HepG2 (cell line): Measurements from ENCODE around the gene CATSPERE. TPM values are rescaled to one million over a fixed set of nuclear protein-coding genes. Genes with fewer than 3 reads are reported as not detected.
A peak's percentile ranks its signal among the peaks of the same experiment; 100 is the strongest.

Experiments used
- ATM ChIP-seq: fragments of 450-650 bp; IDR thresholded peaks from 2 replicates; pipeline ENCODE4 v1.7.1; 2017; ENCODE audit warnings: mild to moderate bottlenecking, borderline replicate concordance
- HNF4G ChIP-seq, 2 experiments: sonication (generic) in 1 of 2; formaldehyde crosslinking in 1 of 2; IDR thresholded peaks; 2 replicates each; pipeline versions ENCODE4 v1.4.0 to v1.6.1; 2011 to 2020; ENCODE audit warnings: borderline replicate concordance in 2 of 2, low read depth in 2 of 2, mild to moderate bottlenecking in 2 of 2, low read length in 1 of 2, missing genetic modification reagents in 1 of 2, moderate library complexity in 1 of 2
- IRF2 ChIP-seq: IDR thresholded peaks from 2 replicates; pipeline ENCODE4 v1.6.1; 2018; ENCODE audit warnings: missing genetic modification reagents, missing compliant biosample characterization
- LCORL ChIP-seq, 2 experiments: fragments of 450-650 bp in 1 of 2; sonication (generic) in 1 of 2; formaldehyde crosslinking in 1 of 2; IDR thresholded peaks; 2 replicates each; pipeline versions ENCODE4 v1.5.0 to v1.6.1; 2017 to 2020; ENCODE audit warnings: antibody characterized with exemption in 1 of 2, missing genetic modification reagents in 1 of 2
- MYNN ChIP-seq: sonication (generic); formaldehyde crosslinking; IDR thresholded peaks from 2 replicates; pipeline ENCODE4 v1.4.0; 2020; ENCODE audit warnings: mild to moderate bottlenecking, low read depth, missing genetic modification reagents
- NONO ChIP-seq, 2 experiments: fragments of 450-650 bp in 1 of 2; sonication (generic) in 1 of 2; formaldehyde crosslinking in 1 of 2; IDR thresholded peaks in 1 of 2; conservative IDR thresholded peaks in 1 of 2; 2 replicates each; pipeline versions ENCODE4 v1.6.1 to v1.8.0; 2017 to 2022; ENCODE audit warnings: mild to moderate bottlenecking in 1 of 2, missing genetic modification reagents in 1 of 2, moderate library complexity in 1 of 2
- PHF21A ChIP-seq: sonication (generic); formaldehyde crosslinking; IDR thresholded peaks from 2 replicates; pipeline ENCODE4 v1.5.0; 2020; ENCODE audit warnings: mild to moderate bottlenecking, missing genetic modification reagents
- PITX1 ChIP-seq: sonication (generic); formaldehyde crosslinking; IDR thresholded peaks from 2 replicates; pipeline ENCODE4 v1.5.1; 2020; ENCODE audit warnings: mild to moderate bottlenecking, missing genetic modification reagents
- PRMT3 ChIP-seq: sonication (generic); formaldehyde crosslinking; IDR thresholded peaks from 2 replicates; pipeline ENCODE4 v1.8.1; 2022; ENCODE audit warnings: low read depth, mild to moderate bottlenecking, moderate library complexity, missing genetic modification reagents, borderline replicate concordance
- THAP11 ChIP-seq: IDR thresholded peaks from 2 replicates; pipeline ENCODE4 v1.6.1; 2016; ENCODE audit warnings: missing biosample characterization, missing genetic modification reagents
- YEATS4 ChIP-seq: sonication (generic); formaldehyde crosslinking; IDR thresholded peaks from 2 replicates; pipeline ENCODE4 v1.4.0; 2020; ENCODE audit warnings: missing genetic modification reagents, borderline replicate concordance
- ZNF121 ChIP-seq: sonication (generic); formaldehyde crosslinking; IDR thresholded peaks from 2 replicates; pipeline ENCODE4 v1.5.0; 2020; ENCODE audit warnings: mild to moderate bottlenecking, missing genetic modification reagents
- ZNF816 ChIP-seq: sonication (generic); formaldehyde crosslinking; IDR thresholded peaks from 2 replicates; pipeline ENCODE4 v1.8.0; 2022; ENCODE audit warnings: missing genetic modification reagents, mild to moderate bottlenecking, borderline replicate concordance
- ZNF841 ChIP-seq: sonication (generic); formaldehyde crosslinking; IDR thresholded peaks from 2 replicates; pipeline ENCODE4 v1.8.1; 2023; ENCODE audit warnings: missing genetic modification reagents, borderline replicate concordance
- polyA plus RNA-seq, 8 experiments: library from polyadenylated mRNA; depleted of rRNA in 3 of 8; stranded (reverse) in 7 of 8; unstranded in 1 of 8; fragments of >200 nt; fragmentation: Illumina TruSeq in 4 of 8; extraction: Trizol in 4 of 8; gene quantifications; 2 replicates each; pipeline versions ENCODE4 v1.2.1 to v1.2.3, GENCODE V29; 2011 to 2016; ENCODE audit warnings: low read depth in 4 of 8, missing spikeins in 1 of 8, mixed read lengths in 1 of 8; ENCODE audit not compliant: insufficient read depth in 1 of 8
- total RNA-seq, 5 experiments: library from RNA; depleted of rRNA; stranded (reverse); fragments of >200 nt; fragmentation: Illumina TruSeq; extraction: Trizol; gene quantifications; 2 replicates each; pipeline ENCODE4 v1.2.3, GENCODE V29; 2016; ENCODE audit warnings: low read depth in 1 of 5
- TF ChIP-seq, protein P1 (sequence below): sonication (generic); formaldehyde crosslinking; IDR thresholded peaks from 2 replicates; pipeline ENCODE4 v1.5.1; 2020; ENCODE audit warnings: missing genetic modification reagents, mild to moderate bottlenecking, borderline replicate concordance
- TF ChIP-seq, protein P2 (sequence below), 2 experiments: sonication (generic) in 1 of 2; formaldehyde crosslinking in 1 of 2; IDR thresholded peaks; 2 replicates each; pipeline versions ENCODE4 v1.4.0 to v1.6.1; 2018 to 2020; ENCODE audit warnings: missing genetic modification reagents in 2 of 2, borderline replicate concordance in 1 of 2, low read depth in 1 of 2, mild to moderate bottlenecking in 1 of 2, missing biosample characterization in 1 of 2
- TF ChIP-seq, protein P3 (sequence below): IDR thresholded peaks from 2 replicates; pipeline ENCODE4 v1.6.1; 2016; ENCODE audit warnings: low read depth, missing genetic modification reagents, missing compliant biosample characterization

The CATSPERE gene
- total and polyA plus RNA-seq, 2 of the 13 experiments (the other 11 are each of a cell fraction or from before 2014, with no cell fraction given) = 0.34 to 0.51 TPM

DNA sequence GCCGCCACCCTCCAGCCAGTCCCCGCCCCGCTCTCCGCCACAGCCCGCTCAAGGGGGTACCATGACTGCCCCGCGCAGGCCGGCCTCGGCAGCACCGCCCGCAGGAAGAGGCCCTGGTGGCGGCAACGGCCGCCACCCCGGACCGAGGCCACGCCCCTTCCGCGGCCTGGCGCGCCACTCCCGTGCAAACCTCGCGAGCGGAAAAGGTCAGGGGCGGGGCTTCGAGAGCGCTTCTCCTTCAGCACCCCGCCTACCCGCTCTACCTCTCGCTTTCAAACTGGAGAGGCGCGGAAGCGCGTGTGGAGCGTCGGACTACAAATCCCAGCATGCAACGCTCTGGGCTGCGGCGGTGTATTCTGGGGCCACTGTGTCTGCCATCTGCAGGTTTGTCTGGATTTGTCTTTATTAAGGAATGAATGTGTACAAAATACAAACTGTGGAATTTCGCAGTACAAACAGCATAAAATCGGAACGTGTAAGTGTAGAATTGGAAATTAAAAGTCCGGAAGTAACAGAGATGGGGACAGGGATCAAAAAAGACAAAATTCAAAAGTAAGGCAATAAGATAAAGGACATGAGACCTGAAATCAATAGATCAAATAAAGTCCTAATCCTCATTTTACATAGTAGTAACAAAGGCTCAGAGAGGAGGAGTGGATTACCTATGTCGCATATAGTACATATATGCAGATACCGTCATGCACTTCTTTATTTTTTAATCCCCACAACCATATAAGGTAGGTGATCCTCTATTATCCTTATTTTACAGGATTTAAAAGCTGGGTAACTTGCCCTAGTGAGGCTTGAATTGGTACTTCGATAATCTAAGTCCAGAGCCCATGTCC is 8.9 kb upstream of the CATSPERE start (continued):
- TF ChIP-seq, protein P1, sequence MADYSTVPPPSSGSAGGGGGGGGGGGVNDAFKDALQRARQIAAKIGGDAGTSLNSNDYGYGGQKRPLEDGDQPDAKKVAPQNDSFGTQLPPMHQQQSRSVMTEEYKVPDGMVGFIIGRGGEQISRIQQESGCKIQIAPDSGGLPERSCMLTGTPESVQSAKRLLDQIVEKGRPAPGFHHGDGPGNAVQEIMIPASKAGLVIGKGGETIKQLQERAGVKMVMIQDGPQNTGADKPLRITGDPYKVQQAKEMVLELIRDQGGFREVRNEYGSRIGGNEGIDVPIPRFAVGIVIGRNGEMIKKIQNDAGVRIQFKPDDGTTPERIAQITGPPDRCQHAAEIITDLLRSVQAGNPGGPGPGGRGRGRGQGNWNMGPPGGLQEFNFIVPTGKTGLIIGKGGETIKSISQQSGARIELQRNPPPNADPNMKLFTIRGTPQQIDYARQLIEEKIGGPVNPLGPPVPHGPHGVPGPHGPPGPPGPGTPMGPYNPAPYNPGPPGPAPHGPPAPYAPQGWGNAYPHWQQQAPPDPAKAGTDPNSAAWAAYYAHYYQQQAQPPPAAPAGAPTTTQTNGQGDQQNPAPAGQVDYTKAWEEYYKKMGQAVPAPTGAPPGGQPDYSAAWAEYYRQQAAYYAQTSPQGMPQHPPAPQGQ (CRISPR knock-in tag) = no peak
- TF ChIP-seq NONO (IDR thresholded peaks at IDR 0.05) (no peak), NONO (CRISPR knock-in tag; conservative IDR thresholded peaks at IDR 0.05) (peak; percentile 0; the same call in 1 of the 2 replicates), IRF2 (peak; percentile 85), ZNF121 (CRISPR knock-in tag) (no peak), HNF4G (IDR thresholded peaks at IDR 0.05; ENCODE audit: borderline replicate concordance, low read depth, low read length) (no peak), HNF4G (CRISPR knock-in tag; IDR thresholded peaks at IDR 0.05; ENCODE audit: borderline replicate concordance, low read depth) (no peak), MYNN (CRISPR knock-in tag) (no peak), PHF21A (CRISPR knock-in tag) (peak; percentile 69), ATM (no peak), ZNF841 (no peak), YEATS4 (CRISPR knock-in tag) (peak; percentile 2; the same call in 1 of the 2 replicates), PRMT3 (CRISPR knock-in tag) (no peak), PITX1 (CRISPR knock-in tag) (no peak), ZNF816 (peak; percentile 25; the same call in 1 of the 2 replicates), THAP11 (CRISPR knock-in tag) (peak; percentile 99), LCORL (IDR thresholded peaks at IDR 0.05) (no peak), LCORL (CRISPR knock-in tag; IDR thresholded peaks at IDR 0.05) (peak; percentile 0; the same call in 1 of the 2 replicates)
- TF ChIP-seq, protein P2, sequence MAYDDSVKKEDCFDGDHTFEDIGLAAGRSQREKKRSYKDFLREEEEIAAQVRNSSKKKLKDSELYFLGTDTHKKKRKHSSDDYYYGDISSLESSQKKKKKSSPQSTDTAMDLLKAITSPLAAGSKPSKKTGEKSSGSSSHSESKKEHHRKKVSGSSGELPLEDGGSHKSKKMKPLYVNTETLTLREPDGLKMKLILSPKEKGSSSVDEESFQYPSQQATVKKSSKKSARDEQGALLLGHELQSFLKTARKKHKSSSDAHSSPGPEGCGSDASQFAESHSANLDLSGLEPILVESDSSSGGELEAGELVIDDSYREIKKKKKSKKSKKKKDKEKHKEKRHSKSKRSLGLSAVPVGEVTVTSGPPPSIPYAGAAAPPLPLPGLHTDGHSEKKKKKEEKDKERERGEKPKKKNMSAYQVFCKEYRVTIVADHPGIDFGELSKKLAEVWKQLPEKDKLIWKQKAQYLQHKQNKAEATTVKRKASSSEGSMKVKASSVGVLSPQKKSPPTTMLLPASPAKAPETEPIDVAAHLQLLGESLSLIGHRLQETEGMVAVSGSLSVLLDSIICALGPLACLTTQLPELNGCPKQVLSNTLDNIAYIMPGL (CRISPR knock-in tag; IDR thresholded peaks at IDR 0.05; ENCODE audit: borderline replicate concordance in 1 of 2, low read depth in 1 of 2) = peak; percentile 1 to 60; a peak in 2 of 4 replicates
- TF ChIP-seq, protein P3, sequence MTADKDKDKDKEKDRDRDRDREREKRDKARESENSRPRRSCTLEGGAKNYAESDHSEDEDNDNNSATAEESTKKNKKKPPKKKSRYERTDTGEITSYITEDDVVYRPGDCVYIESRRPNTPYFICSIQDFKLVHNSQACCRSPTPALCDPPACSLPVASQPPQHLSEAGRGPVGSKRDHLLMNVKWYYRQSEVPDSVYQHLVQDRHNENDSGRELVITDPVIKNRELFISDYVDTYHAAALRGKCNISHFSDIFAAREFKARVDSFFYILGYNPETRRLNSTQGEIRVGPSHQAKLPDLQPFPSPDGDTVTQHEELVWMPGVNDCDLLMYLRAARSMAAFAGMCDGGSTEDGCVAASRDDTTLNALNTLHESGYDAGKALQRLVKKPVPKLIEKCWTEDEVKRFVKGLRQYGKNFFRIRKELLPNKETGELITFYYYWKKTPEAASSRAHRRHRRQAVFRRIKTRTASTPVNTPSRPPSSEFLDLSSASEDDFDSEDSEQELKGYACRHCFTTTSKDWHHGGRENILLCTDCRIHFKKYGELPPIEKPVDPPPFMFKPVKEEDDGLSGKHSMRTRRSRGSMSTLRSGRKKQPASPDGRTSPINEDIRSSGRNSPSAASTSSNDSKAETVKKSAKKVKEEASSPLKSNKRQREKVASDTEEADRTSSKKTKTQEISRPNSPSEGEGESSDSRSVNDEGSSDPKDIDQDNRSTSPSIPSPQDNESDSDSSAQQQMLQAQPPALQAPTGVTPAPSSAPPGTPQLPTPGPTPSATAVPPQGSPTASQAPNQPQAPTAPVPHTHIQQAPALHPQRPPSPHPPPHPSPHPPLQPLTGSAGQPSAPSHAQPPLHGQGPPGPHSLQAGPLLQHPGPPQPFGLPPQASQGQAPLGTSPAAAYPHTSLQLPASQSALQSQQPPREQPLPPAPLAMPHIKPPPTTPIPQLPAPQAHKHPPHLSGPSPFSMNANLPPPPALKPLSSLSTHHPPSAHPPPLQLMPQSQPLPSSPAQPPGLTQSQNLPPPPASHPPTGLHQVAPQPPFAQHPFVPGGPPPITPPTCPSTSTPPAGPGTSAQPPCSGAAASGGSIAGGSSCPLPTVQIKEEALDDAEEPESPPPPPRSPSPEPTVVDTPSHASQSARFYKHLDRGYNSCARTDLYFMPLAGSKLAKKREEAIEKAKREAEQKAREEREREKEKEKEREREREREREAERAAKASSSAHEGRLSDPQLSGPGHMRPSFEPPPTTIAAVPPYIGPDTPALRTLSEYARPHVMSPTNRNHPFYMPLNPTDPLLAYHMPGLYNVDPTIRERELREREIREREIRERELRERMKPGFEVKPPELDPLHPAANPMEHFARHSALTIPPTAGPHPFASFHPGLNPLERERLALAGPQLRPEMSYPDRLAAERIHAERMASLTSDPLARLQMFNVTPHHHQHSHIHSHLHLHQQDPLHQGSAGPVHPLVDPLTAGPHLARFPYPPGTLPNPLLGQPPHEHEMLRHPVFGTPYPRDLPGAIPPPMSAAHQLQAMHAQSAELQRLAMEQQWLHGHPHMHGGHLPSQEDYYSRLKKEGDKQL (CRISPR knock-in tag) = no peak
